Ureter (tissue), 1 donor: ENCODE data around the gene NUDT14. TPM values are rescaled to one million over a fixed set of nuclear protein-coding genes. Genes with fewer than 3 reads are reported as not detected.
A peak's percentile ranks its signal among the peaks of the same experiment; 100 is the strongest.

Experiments used
- DNase-seq: peaks from one replicate; pipeline ENCODE4 v3.0.0-alpha.2; 2020; ENCODE audit warnings: low spot score
- total RNA-seq: library from RNA; stranded (reverse); gene quantifications from one replicate; pipeline ENCODE4 v1.2.4, GENCODE V29; 2023
- donor health status: DM: yes; HTN: yes; CAD: no.

Gene NUDT14
- total RNA-seq, 1 donor from 2014 or later = 42.4 TPM

- no peak for DNase-seq
Measured at GRCh38 chr14:105212541-105213300, 31.6 kb upstream of the NUDT14 start.

DNA sequence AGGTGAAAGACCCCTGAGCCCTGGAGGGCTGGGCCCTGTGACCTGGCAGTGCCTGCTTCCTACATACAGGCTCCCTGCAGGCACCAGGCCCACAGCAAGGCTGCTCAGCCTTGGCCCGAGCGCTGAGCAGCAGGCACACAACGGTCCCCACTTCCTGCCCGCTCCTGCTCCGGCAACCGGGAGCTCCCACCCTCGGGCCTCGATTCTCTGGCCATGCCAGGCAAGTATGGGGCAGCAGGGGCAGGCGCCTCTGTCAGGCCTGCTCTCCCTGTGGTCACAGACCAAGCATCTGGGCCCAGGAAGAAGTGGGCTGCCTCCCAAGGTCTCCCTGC lies 30.6 kb upstream of the NUDT14 start:
- no peak for DNase-seq

DNA sequence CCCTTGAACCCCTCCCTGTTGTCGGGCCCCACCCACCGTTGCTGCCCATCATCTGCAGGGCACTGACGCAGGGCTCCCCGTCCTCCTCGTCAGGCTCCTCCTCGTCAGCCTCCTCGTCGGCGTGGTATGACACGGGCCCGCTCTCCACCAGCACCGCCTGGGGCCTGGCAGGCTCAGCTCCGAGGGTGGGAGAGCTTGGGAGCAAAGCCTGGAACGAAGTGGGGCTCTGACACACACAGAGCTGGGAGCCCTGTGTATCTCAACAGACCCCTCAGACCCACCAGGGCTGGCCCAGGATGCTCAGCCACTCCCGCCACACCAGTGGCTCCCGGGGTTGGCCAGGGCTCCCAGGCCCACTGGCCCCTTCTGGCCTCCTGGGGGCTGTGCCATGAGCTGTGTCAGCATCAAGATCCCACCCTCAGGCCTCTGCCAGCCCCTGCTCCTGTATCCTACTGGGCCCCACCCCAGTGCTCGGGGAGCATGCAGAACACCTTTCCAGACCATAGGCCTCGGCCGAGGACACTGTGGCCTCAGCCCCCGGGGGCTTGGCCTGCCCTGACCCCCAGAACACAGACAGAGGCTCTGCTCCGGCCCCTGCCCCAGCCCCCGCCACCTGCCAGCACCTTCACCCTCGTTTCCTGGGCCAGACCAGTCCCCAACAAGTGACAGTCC lies 30.1 kb upstream of the NUDT14 start:
- no peak for DNase-seq

- no peak for DNase-seq
Measured at GRCh38 chr14:105210266-105211025, 29.3 kb upstream of the NUDT14 start.

DNA sequence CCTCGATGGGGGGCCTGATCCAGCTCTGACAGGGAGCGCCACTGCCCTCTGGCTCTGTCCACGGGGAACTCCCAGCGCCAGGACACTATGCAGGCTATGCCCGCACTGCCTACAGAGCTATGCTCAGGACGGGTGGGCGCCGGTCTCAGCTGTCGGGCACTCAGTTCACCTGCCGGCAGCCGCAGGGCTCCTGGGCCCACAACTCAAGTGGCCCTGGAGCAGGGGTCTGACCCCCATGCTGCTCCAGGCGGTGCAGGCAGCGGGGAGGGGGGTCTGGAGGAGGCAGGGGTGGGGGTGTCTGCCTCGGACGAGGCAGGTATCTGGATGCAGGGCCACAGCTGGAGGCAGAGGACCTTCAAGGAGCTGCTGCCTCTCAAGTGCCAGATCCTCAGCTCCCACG lies 28.5 kb upstream of the NUDT14 start:
- no peak for DNase-seq

DNA sequence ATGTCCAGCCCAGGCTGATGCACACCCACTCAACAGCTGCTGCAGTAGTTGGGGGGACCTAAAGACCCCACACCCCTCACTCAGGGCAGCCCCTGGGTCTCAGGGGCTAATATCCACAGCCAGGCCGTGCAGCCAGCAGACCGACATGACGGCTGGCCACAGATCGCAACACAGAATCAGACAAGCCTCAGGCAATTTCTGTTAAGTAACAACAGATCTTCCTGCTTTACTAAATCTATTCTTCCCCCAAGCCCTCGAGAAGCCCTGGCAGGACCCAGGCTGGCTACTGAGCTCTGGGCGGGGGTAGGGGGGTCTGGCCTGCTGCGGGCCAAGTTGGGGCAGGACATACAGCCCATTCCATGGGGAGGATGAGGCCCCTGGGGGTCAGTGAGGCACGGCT lies 28.0 kb upstream of the NUDT14 start:
- DNase-seq = no peak

GRCh38 chr14:105208738-105209075 lies 27.6 kb upstream of the NUDT14 start:
- no peak for DNase-seq

GRCh38 chr14:105207996-105208737 lies 27.1 kb upstream of the NUDT14 start:
- DNase-seq = no peak

GRCh38 chr14:105207460-105207901 lies 26.4 kb upstream of the NUDT14 start:
- DNase-seq = no peak

- no peak for DNase-seq
Measured at GRCh38 chr14:105206873-105207272, 25.8 kb upstream of the NUDT14 start.

DNA sequence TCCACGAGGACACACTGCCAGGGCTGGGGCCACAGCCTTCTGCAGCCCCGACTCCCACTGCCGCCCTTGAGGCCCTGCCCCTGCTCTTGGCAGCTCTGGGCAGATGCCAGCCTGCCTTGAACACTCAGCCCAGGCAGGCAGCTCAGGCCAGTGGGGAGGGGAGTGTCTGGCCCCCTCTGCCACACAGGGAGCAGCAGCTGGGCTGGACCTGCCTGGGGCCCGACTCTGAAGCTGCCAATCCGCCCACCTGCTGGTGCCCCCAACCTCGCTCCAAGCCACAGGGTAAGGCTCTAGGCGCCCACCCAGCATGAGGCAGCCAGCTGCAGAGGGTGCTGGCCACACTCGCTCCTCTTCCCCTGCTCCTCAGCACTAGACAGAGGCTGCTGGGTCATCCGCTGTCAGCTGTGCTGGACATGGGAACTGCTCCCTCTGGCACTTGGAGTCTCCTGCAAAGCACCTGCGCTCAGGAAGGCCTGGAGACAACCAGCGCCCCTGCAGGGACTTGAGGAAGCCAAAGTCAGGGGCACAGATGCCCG lies 24.6 kb upstream of the NUDT14 start:
- no peak for DNase-seq

DNA sequence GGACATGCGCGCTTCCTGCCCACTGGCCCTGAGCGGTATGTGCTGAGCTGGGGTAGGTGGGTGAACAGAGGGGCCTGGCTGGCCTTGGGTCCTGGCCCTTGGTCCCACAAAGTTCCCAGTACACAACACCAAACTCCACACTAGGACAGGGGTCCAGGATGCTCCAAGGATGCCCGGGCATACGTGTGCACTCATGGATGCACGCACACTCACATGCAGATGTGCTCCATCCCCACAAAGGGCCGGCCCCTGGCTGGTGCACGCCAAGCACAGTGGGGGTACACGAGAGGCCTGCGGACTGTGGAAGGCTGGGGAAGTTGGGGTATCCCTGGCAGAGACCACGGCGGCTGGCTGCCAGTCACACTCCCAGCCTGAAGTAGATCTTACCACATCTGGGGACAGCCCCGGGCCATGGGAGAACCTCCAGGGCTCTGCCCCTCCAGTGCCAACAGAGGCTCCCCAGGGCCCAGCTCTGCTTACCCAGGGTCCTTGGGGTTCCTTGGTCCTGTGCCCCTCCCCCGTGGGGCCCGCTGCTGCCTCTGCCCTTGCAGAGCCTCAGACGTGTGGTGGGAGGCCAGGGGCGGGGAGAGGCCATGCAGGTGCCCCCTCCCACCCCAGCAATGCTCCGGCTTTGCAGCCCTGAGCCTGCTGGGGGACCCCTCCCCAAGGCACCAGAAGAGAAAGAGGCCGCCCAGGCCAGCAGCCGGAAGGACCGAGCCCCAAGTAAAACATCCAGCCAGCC lies 24.0 kb upstream of the NUDT14 start:
- no peak for DNase-seq

DNA sequence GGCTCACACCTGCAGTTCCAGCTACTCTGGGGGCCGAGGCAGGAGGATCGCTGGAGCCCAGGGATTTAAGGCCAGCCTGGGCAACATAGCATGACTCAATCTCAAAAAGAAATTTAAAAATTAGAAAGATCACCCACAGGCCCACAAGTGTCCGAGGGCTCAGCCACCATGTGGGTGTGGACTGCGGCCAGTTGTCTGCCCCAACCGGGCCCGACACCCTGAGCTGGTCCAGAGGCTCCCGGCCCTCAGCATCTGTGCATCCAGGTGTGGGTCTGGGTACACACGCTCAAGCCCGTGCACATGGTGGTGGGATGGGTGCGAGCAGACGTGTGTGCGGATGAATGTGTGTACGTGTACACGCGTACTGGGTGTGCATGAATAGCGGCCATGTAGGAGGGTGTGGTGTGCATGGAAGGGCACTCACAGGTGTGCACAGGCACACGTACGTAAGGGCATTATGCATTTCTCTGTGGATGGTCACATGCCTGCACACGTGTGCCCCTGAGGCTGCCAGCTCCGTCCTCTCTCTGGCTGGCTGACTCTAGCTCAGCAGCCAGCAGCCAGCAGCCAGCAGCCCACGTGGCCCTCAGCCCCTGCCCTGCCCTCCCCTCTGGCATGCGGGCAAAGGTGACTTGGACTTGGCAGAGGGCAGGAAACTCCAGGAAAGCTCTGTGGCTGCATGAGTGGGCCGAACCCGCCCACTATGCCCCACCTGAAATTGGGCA lies 23.3 kb upstream of the NUDT14 start:
- peak; percentile 81 for DNase-seq

GRCh38 chr14:105203701-105204100 lies 22.6 kb upstream of the NUDT14 start:
- DNase-seq = no peak

GRCh38 chr14:105203057-105203531 lies 22.0 kb upstream of the NUDT14 start:
- DNase-seq = peak; percentile 84

GRCh38 chr14:105201925-105202513 lies 20.9 kb upstream of the NUDT14 start:
- no peak for DNase-seq

- no peak for DNase-seq
Measured at GRCh38 chr14:105201156-105201924, 20.2 kb upstream of the NUDT14 start.

DNA sequence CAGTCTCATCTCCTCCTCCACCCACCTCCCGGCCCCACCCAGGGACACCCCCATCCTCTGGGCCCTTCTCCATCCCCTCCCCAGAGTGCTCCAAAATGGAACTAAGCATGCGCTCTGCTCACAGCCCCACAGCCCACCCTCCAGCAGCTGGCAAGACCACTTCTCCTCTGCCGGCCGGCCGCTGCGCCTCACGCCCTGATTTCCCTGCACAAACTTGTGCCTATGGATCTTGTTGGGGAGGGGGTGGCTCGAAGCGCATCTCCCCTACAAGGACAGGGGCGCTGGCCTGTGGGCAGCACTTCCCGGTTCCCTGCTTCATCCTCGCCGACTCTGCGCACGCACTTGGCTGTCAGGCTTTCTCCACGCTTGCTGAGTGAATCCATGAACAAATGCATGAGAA lies 19.5 kb upstream of the NUDT14 start:
- no peak for DNase-seq

- no peak for DNase-seq
Measured at GRCh38 chr14:105200074-105200473, 19.0 kb upstream of the NUDT14 start.
